ENCODE results near the gene CTPS1.

The CTPS1 gene, protein sequence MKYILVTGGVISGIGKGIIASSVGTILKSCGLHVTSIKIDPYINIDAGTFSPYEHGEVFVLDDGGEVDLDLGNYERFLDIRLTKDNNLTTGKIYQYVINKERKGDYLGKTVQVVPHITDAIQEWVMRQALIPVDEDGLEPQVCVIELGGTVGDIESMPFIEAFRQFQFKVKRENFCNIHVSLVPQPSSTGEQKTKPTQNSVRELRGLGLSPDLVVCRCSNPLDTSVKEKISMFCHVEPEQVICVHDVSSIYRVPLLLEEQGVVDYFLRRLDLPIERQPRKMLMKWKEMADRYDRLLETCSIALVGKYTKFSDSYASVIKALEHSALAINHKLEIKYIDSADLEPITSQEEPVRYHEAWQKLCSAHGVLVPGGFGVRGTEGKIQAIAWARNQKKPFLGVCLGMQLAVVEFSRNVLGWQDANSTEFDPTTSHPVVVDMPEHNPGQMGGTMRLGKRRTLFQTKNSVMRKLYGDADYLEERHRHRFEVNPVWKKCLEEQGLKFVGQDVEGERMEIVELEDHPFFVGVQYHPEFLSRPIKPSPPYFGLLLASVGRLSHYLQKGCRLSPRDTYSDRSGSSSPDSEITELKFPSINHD

GRCh38 chr1:40979241-40980067, at the start of gene CTPS1:
Gene CTPS1 (plus strand): TSS chr1:40979696. CDS start chr1:40983291, 3,595 bp downstream.
- TF ChIP-seq, protein P1, sequence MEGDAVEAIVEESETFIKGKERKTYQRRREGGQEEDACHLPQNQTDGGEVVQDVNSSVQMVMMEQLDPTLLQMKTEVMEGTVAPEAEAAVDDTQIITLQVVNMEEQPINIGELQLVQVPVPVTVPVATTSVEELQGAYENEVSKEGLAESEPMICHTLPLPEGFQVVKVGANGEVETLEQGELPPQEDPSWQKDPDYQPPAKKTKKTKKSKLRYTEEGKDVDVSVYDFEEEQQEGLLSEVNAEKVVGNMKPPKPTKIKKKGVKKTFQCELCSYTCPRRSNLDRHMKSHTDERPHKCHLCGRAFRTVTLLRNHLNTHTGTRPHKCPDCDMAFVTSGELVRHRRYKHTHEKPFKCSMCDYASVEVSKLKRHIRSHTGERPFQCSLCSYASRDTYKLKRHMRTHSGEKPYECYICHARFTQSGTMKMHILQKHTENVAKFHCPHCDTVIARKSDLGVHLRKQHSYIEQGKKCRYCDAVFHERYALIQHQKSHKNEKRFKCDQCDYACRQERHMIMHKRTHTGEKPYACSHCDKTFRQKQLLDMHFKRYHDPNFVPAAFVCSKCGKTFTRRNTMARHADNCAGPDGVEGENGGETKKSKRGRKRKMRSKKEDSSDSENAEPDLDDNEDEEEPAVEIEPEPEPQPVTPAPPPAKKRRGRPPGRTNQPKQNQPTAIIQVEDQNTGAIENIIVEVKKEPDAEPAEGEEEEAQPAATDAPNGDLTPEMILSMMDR (IDR thresholded peaks at IDR 0.05; ENCODE audit: low read depth, low read length), result peak; percentile 19
- DNase-seq (ENCODE audit: extremely low read depth, low read depth), result peak; percentile 79

DNA sequence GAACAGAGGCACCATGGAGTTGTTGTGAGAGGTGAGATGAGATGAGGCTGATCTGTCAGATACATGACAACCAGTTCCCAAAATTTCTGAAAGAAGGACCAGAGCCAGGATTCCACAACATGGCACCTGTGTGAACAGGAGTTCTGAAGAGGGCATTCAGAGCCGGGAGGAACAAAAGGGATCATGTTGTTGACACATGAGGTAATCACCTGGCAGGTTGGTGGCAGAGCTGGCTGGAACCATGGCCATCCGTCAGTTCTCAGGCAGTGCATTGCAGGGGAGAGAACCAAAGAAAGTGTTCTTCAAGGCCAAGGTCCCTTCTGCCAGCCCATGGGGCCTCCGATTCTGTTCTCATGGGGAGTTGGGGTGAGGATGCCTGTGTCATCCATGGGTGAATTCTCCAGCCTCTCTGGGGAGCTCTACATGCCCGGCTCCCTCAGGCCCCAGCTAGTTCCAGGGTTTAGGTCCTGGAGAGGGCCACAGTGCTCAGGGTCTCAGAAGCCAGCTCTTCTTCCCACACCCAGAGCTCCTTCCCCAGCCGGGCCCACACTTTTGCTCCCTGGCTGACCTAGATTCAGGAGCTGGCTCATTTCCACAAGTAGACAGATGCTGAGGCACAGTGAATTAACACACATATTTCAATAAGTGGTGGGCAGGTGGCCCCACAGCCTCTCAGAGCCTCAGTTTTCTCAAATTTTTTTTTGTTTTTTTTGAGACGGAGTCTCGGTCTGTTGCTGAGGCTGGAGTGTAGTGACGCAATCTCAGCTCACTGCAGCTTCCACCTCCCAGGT, 49.1 kb upstream of the CTPS1 start:
- TF ChIP-seq, protein P1 (IDR thresholded peaks at IDR 0.05; ENCODE audit: low read depth, low read length), result no peak
- DNase-seq (ENCODE audit: extremely low read depth, low read depth), result no peak

GRCh38 chr1:40931601-40932000, 47.9 kb upstream of the CTPS1 start:
- DNase-seq (ENCODE audit: extremely low read depth, low read depth), result no peak
- TF ChIP-seq, protein P1 (IDR thresholded peaks at IDR 0.05; ENCODE audit: low read depth, low read length), result no peak

- no peak for DNase-seq (ENCODE audit: extremely low read depth, low read depth)
- TF ChIP-seq, protein P1 (IDR thresholded peaks at IDR 0.05; ENCODE audit: low read depth, low read length), result no peak
These were observed 47.5 kb upstream of the CTPS1 start for GRCh38 chr1:40932006-40932405.

DNA sequence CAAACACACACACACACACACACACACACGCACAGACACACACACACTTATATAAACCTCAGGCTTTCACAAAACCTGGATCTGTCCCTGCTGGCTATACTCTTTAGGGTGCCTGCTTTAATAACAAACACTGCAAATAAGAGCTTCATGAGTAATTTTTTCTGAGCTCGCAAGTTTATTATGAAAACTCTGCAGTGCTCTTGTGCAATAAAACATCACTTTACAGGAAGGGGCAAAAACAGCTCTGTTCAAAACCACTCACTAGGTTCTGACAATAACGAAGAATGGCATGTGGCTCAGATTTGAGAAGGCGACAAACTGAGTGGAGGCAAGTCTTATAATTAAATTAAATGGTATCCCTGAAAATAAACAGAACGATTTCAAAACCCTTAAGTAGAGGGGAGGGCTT, 42.6 kb upstream of the CTPS1 start:
- TF ChIP-seq, protein P1 (IDR thresholded peaks at IDR 0.05; ENCODE audit: low read depth, low read length), result no peak
- DNase-seq (ENCODE audit: extremely low read depth, low read depth), result peak; percentile 44

- DNase-seq (ENCODE audit: extremely low read depth, low read depth), result no peak
- TF ChIP-seq, protein P1 (IDR thresholded peaks at IDR 0.05; ENCODE audit: low read depth, low read length), result no peak
These were observed 41.1 kb upstream of the CTPS1 start for GRCh38 chr1:40938393-40938792.
